ENCODE results near the gene MYLIP. TPM values are rescaled to one million over a fixed set of nuclear protein-coding genes. Genes with fewer than 3 reads are reported as not detected.

MYLIP gene
- total RNA-seq, 2 donors from 2014 or later, result 39.6 to 58.1 TPM

DNA sequence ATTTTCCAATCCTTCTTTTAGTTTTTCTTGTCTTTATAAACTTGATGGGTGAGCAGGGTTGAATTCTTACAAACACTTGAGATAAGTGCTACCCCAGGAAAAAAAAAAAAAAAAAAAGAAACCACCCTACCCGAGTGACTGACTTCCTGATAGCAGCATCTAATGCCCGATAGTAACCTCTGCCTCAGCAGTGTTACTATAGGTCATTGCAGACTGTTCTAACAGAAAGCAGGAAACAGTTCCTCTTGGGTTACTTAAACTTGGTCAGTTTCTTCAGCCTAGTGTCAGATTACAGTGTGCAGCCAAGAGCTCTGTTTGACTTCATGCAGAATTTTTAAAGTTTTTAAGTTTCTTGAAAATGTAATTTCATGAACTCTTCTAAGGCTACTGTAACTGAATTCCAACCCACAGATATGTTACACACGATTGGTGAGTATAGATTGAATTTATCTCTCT is 2.1 kb downstream of the MYLIP start:
- TF ChIP-seq CTCF (IDR thresholded peaks at IDR 0.05) (no peak), POLR2A (IDR thresholded peaks at IDR 0.05) (peak; percentile 38), POLR2AphosphoS5 (IDR thresholded peaks at IDR 0.05) (peak; percentile 68)
- peak overlapping the region; percentile 97 to 98 for H3K27ac ChIP-seq
- WGBS, result 1% methylated on average over 3 of the region's 3 CpGs
- no peaks in the 10 kb centered on the region for H3K27me3 ChIP-seq (replicated peaks; ENCODE audit: insufficient read depth)
- no peaks in the 10 kb centered on the region for H3K9me3 ChIP-seq
- H3K4me1 ChIP-seq (replicated peaks), result peaks cover 13% of the 10 kb centered on the region
- peak; percentile 46 for DNase-seq (ENCODE audit: low spot score)
- H3K4me3 ChIP-seq, result peak overlapping the region; percentile 100
- intact Hi-C loops (cut with DNase I), result loop anchor here (10.0 kb wide), 1 partner anchor 54 kb away; no protein-coding TSS in a partner anchor
- no peaks in the 10 kb centered on the region for H3K36me3 ChIP-seq

- H3K27ac ChIP-seq, result peak overlapping the region in 1 of 2 donors; percentile 29
- H3K4me3 ChIP-seq, result no peak overlapping the region
- no peak for DNase-seq (ENCODE audit: low spot score)
- H3K27me3 ChIP-seq (replicated peaks; ENCODE audit: insufficient read depth), result no peaks in the 10 kb centered on the region
- intact Hi-C loops (cut with DNase I), result loop anchor here (10.0 kb wide), 1 partner anchor 52 kb away; no protein-coding TSS in a partner anchor
- H3K9me3 ChIP-seq, result no peaks in the 10 kb centered on the region
- H3K36me3 ChIP-seq, result no peaks in the 10 kb centered on the region
- H3K4me1 ChIP-seq (replicated peaks), result peaks cover 26% of the 10 kb centered on the region
- TF ChIP-seq POLR2A (IDR thresholded peaks at IDR 0.05), result no peak
Measured at GRCh38 chr6:16132909-16133308, 4.0 kb downstream of the MYLIP start.

DNA sequence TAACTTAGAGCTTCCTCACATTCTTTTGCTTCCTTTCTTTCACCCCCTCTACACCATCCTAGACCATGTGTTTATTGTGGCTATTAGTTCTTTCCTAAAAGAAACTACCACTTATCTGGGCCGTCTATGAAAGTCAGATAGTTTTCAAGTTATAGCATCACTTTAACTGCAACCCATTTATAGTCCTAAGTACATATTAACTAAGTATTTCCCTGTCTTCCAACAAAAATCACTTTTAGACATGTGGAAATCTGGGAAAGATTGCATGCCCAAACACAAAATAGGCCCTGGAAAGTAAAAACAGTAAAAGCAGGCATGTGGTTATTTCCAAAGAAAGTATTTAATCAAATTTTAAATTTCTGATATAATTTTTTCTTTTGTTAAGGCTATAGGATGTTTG is 5.5 kb downstream of the MYLIP start:
- intact Hi-C loops (cut with DNase I), result loop anchor here (10.0 kb wide), 1 partner anchor 50 kb away; no protein-coding TSS in a partner anchor
- no peak overlapping the region for H3K27ac ChIP-seq
- 19% methylated on average over 1 of the region's 1 CpG for WGBS
- no peaks in the 10 kb centered on the region for H3K27me3 ChIP-seq (replicated peaks; ENCODE audit: insufficient read depth)
- peaks cover 26% of the 10 kb centered on the region for H3K4me1 ChIP-seq (replicated peaks)
- no peak for TF ChIP-seq POLR2AphosphoS5 (IDR thresholded peaks at IDR 0.05)
- no peaks in the 10 kb centered on the region for H3K9me3 ChIP-seq
- H3K4me3 ChIP-seq, result no peak overlapping the region
- no peak for DNase-seq (ENCODE audit: low spot score)
- no peaks in the 10 kb centered on the region for H3K36me3 ChIP-seq

DNA sequence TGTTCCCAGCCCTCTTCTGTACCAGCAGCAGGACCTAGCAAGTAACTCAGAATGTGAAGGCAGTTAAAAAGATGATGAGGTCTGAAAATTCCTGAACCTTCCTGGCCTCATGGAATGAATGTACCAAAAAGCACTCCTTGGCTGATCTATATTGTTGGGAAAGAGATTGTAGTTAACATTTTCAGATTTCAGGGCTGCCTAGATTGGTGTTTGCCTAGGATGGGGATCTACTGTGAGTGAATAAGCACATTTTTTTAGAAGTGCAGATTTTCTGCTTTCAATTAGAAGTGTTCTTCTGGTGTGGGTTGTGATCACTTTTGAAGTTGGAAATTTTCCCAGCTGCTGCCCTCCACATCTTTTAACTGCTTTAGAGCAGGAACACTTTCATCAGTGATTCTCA is 6.2 kb downstream of the MYLIP start:
- Histone ChIP-seq H3K9me3 (no peaks in the 10 kb centered on the region), H3K27ac (peak overlapping the region in 1 of 2 donors; percentile 23), H3K27me3 (replicated peaks; ENCODE audit: insufficient read depth) (no peaks in the 10 kb centered on the region), H3K4me3 (no peak overlapping the region), H3K36me3 (no peaks in the 10 kb centered on the region), H3K4me1 (replicated peaks) (peaks cover 26% of the 10 kb centered on the region)
- TF ChIP-seq POLR2AphosphoS5 (IDR thresholded peaks at IDR 0.05) (no peak), CTCF (IDR thresholded peaks at IDR 0.05) (no peak), POLR2A (IDR thresholded peaks at IDR 0.05) (no peak)
- intact Hi-C loops (cut with DNase I), result loop anchor here (10.0 kb wide), 1 partner anchor 50 kb away; no protein-coding TSS in a partner anchor
- DNase-seq (ENCODE audit: low spot score), result no peak

DNA sequence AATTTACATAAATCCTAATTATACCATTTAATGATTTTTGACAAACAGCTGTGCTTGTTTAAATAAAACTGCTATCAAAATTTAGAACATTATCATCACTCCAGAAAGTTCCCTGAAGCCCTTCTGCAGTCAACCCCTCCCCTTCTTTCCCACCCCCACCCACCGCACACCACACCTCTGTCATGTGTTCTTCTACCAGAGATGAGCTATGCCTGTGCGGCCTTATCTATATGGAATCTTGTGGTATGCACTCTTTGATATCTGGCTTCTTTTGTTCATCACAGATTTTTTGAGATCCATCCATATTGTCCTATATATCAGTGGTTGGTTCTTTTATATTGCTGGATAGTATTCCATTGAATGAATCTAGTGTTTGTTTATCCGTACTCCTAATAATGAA is 7.2 kb downstream of the MYLIP start:
- Histone ChIP-seq H3K4me1 (replicated peaks) (peaks cover 26% of the 10 kb centered on the region), H3K9me3 (no peaks in the 10 kb centered on the region), H3K27me3 (replicated peaks; ENCODE audit: insufficient read depth) (no peaks in the 10 kb centered on the region), H3K27ac (peak overlapping the region in 1 of 2 donors; percentile 25), H3K36me3 (no peaks in the 10 kb centered on the region), H3K4me3 (no peak overlapping the region)
- TF ChIP-seq POLR2AphosphoS5 (IDR thresholded peaks at IDR 0.05), result no peak
- no peak for TF ChIP-seq POLR2A (IDR thresholded peaks at IDR 0.05)
- no peak for TF ChIP-seq CTCF (IDR thresholded peaks at IDR 0.05)
- intact Hi-C loops (cut with DNase I), result loop anchor here (10.0 kb wide), 1 partner anchor 49 kb away; no protein-coding TSS in a partner anchor
- 72% methylated on average over 3 of the region's 3 CpGs for WGBS
- DNase-seq (ENCODE audit: low spot score), result no peak
